Measurements from ENCODE around the gene CRADD.
"Not testable (repeated sequence)": the region's sequence is repeated elsewhere in the genome, so short reads cannot be mapped to it uniquely, and the experiment has no call there.

CRADD gene

GRCh38 chr12:93706387-93706786 lies 29.2 kb downstream of the CRADD start:
- no peak overlapping the region for H3K4me3 ChIP-seq (ENCODE audit: low read length)
- no peak for DNase-seq (ENCODE audit: low read depth)
- TF ChIP-seq CTCF (conservative IDR thresholded peaks at IDR 0.05; ENCODE audit: low read length) = no peak

GRCh38 chr12:93706824-93707223 lies 29.6 kb downstream of the CRADD start:
- TF ChIP-seq CTCF (conservative IDR thresholded peaks at IDR 0.05; ENCODE audit: low read length) = no peak
- DNase-seq (ENCODE audit: low read depth) = peak; percentile 62
- H3K4me3 ChIP-seq (ENCODE audit: low read length) = no peak overlapping the region

GRCh38 chr12:93707836-93708235 lies 30.7 kb downstream of the CRADD start:
- peak; percentile 48 for DNase-seq (ENCODE audit: low read depth)
- no peak for TF ChIP-seq CTCF (conservative IDR thresholded peaks at IDR 0.05; ENCODE audit: low read length)
- H3K4me3 ChIP-seq (ENCODE audit: low read length) = no peak overlapping the region

GRCh38 chr12:93708952-93709351 lies 31.8 kb downstream of the CRADD start:
- TF ChIP-seq CTCF (conservative IDR thresholded peaks at IDR 0.05; ENCODE audit: low read length) = no peak
- H3K4me3 ChIP-seq (ENCODE audit: low read length) = no peak overlapping the region
- no peak for DNase-seq (ENCODE audit: low read depth)

DNA sequence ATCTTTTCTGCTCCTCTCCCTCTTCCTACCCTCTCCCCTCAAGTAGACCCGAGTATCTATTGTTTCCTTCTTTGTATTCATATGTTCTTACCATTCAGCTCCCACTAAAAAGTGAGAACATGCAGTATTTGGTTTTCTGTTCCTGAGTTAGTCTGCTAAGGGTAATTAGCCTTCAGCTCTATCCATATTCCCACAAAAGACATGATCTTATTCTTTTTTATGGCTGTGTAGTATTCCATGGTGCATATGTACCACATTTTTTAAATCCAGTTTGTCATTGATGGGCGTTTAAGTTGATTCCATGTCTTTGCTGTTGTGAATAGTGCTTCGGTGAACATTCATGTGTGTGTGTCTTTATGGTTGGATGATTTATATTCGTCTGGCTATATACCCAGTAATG lies 32.2 kb downstream of the CRADD start:
- no peak for TF ChIP-seq CTCF (conservative IDR thresholded peaks at IDR 0.05; ENCODE audit: low read length)
- no peak overlapping the region for H3K4me3 ChIP-seq (ENCODE audit: low read length)
- DNase-seq (ENCODE audit: low read depth) = no peak

DNA sequence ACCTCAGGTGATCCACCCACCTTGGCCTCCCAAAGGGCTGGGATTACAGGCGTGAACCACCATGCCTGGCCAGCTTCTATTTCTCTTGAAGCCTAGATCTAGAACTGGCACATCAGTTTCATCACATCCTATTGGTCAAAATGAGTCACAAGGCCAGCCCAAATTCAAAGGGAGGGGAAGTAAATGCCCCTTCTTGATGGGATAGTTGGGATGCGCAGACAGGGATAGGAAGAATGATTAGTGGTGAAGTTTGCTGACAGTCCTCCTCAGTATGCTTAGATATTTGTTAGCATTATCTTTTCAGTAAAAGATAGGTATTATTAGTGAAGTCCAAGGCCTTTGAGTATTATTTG lies 33.4 kb downstream of the CRADD start:
- H3K4me3 ChIP-seq (ENCODE audit: low read length) = no peak overlapping the region
- TF ChIP-seq CTCF (conservative IDR thresholded peaks at IDR 0.05; ENCODE audit: low read length) = no peak

GRCh38 chr12:93711502-93711901 lies 34.3 kb downstream of the CRADD start:
- H3K4me3 ChIP-seq (ENCODE audit: low read length); DNase-seq (ENCODE audit: low read depth): not testable (repeated sequence)

More for the DNA sequence above, 33.4 kb downstream of the CRADD start:
- DNase-seq (ENCODE audit: low read depth) = no peak

DNA sequence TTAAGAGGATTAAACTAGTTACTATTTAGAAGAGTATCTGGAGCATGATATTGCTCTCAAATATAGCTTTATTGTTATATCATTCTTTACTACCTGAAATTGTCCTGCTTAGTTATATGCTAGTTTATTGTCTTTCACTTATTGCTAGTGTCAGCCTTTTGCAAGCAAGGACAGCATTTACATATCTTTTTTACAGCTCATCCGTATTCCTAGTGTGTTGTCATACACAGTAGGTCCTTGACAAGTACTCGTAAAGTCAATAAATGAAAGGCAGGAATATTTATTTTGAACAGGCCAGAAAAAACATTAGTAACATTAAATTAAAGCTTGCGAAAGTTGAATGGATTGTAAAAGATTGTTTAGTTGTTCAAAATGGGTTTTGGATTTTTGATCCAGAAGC lies 35.0 kb downstream of the CRADD start:
- no peak for TF ChIP-seq CTCF (conservative IDR thresholded peaks at IDR 0.05; ENCODE audit: low read length)
- DNase-seq (ENCODE audit: low read depth) = no peak
- no peak overlapping the region for H3K4me3 ChIP-seq (ENCODE audit: low read length)
